HG02798 (cell line): ENCODE measurements around the gene NKAIN4.

ENCODE experiments used
- ATAC-seq: cut with Tn5 transposase; IDR thresholded peaks from one replicate; pipeline ENCODE4 v1.9.1; 2021; ENCODE audit warnings: mild to moderate bottlenecking; ENCODE audit not compliant: unreplicated experiment, poor library complexity

The NKAIN4 gene

DNA sequence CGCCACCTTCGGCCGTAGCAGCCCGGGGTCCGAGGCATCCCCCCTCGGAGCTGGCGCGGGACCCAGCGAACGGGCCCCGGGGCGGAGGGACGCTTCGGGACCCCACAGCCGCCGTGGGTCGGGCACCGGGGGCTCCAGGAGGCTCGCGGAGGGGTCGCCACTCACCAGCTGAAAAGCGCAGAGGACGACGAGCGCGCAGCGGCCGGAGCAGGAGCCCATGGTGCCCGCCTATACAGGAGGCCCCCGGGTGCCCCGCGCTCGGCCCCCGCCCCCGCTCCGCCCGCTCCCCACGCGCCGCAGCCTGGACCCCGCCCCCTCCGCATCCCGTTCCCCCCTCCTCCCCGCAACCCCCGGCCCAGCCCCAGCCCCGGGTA is at the start of gene NKAIN4:
NKAIN4 (minus strand) TSS at position 232 of the 374 bp plus-strand sequence; CDS start at position 219, 13 bp downstream.
- no peak for ATAC-seq

DNA sequence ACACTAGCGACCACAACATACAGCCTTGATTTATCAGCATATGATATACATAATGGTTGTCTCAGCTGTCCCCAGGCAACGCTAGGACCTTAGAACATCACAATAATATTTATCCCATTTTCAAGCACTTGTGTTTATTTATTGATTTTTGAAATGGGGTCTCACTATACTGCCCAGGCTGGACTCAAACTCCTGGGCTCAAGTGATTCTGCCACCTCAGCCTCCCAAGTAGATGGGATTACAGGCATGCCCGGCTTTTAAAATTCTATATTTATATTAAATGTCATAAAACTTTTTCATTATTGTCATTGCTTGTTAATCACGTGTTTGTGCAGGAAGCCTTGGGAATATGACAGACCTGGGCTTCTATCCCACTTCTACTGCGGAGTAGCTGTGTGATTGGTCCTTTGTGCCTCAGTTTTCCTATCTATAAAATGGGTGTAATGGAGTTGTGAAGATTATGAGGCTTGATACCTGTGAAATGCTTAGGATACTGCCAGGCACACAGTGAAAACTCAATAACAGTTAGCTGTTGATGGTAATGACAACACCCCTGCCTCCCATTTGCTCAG is 48.9 kb upstream of the NKAIN4 start:
- ATAC-seq: no peak

DNA sequence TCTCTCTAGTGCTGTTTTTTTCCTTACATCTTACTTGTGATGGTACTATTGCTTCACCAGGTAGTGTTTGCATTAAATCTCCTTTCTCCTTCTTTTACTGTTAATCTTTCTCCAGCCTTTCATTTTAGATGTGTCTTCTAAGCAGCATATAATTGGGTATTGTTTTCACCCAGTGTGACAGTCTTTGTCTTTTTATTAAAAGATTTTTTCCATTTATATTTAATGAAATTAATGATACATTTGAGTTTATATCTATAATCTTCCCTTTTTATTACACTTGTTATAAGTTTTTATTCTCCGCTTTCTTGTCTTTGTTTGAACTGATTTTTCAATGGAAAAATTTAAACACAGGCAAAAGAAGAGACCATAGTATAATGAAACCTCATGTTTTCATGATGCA is 47.4 kb upstream of the NKAIN4 start:
- no peak for ATAC-seq

DNA sequence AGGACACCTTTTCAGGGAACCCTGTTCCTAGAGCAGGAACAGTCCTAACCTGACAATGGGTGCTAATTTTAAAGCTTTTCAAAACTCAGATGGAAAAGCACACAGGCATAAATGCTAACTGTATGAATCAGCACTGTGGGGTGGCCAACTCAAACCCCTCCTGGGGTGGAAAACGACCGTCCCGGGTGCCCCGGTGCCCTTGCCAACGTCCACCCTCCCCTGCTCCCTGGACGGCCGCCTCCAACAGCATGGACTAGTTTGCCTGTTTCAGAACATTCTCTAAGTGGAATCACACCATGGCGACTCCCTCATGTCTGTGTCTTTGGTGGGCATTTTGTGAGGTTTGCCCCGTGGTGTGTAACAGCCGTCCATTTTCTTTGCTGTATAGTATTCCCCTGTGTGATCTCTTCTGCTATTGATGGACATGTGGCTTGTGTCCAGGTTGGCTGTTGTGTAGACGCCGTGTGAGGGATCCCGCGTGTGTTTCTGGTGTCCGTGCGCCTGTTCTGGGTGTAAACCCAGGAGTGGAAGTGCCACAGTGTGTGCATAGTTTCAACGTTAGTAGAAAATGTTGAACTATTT is 44.6 kb upstream of the NKAIN4 start:
- ATAC-seq: no peak

DNA sequence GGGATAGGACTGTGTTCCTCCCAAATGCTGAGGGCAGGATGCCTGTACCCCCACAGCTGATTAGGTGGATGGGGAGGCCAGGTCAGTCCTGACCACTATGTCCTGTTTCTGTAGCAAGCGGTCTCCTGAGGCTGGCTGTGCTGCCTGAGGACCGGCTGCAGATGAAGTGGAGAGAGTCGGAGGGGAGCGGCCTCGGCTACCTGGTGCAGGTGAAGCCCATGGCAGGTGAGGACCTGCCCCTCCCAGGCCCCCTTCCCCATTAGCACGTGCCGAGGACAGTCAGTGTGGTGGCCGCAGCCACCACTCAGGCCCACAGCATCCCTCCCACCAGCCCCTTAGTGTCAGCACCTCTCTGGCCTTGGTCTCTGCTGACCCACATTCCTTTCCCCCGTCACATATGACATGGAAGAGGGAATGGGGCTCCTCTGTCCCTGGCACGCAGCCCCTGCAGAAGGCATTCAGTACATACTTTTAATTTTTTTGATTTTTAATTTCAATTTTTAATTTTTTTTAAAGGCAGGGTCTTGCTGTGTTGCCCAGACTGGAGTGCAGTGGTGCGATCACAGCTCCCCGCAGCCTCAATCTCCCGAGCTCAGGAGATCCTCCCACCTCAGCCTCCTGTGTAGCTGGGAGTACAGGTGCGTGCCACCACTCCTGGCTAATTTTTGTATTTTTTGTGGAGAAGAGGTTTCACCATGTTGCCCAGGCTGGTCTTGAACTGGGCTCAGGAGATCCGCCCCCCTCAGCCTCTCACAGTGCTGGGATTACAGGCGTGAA is 43.7 kb upstream of the NKAIN4 start:
- ATAC-seq: no peak

DNA sequence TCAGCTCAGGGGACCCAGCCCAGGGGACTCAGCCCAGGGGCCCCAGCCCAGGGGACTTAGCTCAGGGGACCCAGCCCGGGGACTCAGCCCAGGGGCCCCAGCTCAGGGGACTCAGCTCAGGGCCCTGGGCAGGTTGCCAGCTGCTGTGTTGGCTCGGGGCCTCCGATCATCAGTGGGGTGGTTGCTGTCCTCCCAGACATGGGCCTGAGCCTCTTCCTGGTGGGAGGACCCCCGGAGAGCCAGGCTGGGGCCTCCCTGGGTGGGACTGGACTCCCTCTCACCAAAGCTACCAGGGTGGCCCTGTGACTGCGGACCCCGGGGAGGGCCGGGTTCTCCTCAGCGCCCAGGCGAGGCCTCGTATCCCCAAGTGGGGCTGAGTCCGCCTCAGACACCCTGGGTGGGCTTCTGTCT is 43.1 kb upstream of the NKAIN4 start:
- ATAC-seq: no peak

DNA sequence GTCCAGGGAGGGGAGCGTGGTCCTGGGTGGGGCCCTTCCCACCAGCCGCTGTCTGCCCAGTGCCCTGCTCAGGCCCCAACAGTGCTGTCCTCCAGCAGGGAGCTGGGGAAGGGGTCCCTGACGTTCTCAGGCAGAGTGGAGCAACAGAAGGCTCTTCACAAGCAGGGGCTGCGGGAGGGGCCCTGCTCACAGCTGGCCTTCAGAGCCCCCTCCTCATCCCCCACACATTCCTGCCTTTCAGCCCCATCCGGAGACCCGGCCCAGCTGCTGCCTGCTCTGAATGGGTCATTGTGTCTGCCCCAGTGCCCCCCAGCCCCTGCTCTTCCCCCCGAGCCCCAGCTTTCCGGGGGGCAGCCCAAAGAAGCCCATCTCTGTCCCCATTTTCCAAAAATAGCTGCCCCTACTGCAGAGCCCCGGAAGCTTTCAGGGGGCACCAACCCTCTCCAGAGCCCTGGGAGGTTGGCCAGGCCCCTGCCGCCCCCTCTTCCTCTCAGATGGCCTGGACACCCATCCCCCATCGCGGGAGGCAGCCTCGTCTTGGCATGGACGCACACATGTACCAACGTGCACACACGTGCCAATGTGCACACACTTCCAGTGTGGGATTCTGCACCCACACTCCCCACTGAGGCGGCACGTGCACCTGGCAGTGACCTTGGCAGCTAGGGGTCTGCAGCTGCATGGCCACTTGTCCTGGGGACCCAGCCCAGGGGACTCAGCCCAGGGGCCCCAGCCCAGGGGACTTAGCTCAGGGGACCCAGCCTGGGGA is 42.5 kb upstream of the NKAIN4 start:
- ATAC-seq: no peak

DNA sequence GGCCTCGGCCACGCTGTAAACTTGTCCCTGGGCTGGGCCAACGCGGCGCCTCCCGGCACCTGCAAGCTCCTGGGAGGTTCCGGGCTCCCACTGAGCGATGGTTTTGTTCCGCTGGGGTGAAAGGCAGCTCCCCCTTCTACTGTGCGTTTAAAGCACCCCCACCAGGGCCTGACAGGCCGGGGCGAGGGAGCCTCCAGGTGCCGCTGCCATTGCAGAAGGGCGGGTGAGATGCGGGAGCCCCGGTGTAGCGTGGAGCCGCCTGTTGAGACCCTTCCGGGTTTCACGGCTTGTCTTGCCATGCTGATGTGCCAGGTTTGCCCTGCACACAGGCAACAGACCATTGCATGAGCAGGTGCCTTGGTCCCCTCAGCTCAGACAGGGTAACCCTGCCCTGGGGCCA is 41.6 kb upstream of the NKAIN4 start:
- no peak for ATAC-seq

DNA sequence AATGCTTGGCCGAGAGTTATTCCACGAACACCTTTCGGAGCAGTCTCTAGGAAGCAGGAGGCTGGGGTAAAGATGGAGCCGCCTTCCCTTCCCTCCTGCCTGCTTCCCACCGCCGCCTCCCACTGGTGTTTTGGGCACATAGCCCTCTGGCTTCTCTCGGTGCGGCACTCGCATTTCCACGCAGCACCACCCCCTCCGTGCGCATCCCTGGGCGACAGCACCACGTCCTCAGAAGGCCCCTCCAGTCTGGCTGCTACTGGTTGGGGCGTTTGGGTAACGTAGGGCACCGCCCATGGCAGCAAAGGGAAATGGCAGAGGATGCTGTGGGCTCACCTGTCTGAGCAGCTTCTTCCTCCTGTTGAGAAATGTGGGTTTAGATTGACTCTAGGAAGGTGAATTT is 41.2 kb upstream of the NKAIN4 start:
- ATAC-seq: no peak

DNA sequence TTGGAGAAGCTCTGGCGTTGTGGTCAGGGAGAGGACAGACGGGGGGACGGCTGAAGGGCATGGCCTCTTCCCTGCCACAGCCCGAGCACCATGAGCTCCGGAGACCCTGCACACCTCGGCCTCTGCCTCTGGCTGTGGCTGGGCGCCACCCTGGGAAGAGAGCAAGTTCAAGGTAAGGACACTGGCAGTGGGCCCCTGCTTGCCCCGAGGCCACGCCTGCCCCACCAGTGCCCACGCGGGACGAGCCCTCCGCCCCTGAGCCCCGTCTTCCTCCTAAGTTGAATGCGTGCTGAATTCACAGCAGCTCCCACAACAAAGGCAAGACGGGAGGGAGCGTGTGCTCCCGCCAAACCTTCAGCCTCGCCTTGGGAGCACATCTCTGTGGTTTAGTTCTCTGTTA is 40.8 kb upstream of the NKAIN4 start:
- ATAC-seq: no peak

DNA sequence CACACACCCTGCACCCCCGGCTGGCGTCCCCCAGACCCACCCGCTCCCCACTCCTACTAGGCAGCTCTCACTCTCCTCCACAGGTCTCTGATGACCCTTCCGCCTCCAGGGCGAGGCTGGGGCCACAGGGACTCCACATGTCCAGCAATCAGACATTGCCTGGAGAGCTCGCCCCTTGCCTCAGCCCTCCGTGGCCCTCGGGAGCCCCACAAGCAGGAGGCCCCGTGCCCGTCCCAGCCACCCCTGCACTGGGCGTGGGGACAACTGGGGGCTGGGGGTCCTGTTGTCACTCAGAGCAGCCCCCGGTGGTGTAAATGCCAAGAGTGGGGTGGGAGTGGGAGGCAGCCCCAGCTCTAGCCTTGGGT is 40.3 kb upstream of the NKAIN4 start:
- ATAC-seq: no peak

DNA sequence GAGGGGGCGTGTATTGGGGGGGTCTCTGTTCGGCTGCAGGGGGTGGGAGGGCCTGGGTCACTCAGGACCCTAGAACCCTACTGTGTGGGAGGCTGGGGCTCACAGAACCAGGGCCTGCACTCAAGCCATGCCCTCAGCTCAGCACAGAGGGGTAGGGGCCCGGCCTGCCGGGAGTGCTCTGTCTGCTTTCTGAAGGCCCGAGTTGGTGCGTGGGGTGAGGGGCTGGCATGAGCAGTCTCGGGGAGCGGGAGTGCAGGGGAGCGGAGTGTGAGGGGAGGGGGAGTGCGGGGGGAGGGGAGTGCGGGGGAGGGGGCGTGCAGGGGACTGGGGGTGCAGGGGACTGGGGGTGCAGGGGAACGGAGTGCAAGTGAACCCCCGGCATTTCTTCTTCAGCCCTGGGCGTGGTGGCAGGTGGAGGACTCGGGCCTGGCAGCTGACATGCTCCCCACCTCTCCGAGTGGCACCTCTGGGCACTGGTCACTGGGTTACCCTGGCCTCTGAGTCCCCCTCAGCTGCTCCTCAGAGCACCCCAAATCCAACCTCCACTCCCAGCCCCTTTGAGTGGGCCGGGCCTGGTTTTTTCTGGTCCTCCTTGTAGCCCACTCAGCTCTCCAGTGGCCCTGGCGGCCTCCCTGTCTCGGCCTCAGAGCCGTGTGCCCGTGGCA is 39.7 kb upstream of the NKAIN4 start:
- no peak for ATAC-seq

DNA sequence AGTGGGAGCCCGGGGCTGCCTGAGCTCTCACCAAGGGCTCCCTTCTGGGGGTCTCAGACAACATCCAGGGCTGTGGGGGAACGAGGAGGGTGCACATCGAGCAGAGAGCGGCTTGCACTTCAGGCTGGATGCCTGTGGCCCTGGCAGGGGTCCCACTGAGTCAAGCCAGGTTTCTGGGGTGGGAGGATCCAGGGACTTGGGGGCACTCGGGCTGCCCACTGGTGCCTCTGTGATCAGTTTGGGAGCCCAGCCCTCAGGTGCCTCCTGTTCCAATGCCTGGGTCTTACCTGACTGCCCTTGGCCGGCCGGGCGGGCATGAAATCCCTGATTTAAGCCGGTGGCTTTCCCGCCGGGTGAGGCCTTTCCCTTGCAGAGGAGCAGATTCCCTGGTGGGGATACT is 39.2 kb upstream of the NKAIN4 start:
- no peak for ATAC-seq

DNA sequence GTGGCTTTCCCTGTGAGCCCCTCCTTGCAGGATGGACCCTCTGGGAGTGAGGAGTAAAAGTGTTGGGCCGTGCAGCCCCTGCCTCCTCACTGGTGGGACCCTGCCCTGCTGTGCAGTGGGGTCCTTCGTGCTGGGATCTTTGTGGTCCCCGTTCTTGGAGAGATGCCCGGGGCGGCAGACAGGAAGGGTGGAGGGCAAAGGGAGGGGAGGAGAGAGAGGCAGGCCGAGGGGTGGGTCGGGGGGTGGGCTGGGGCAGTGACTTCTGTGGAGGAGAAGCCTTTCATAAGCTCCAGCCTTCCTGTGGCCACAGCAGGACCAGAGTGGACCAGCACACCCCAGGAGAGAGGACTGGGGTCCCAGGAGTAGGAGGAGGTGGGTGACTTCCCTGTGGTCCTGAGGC is 38.6 kb upstream of the NKAIN4 start, which contains the start of gene COL20A1:
COL20A1 (plus strand) TSS at position 283 of the 400 bp plus-strand sequence. CDS start 1,922 bp downstream, outside the sequence.
- no peak for ATAC-seq

DNA sequence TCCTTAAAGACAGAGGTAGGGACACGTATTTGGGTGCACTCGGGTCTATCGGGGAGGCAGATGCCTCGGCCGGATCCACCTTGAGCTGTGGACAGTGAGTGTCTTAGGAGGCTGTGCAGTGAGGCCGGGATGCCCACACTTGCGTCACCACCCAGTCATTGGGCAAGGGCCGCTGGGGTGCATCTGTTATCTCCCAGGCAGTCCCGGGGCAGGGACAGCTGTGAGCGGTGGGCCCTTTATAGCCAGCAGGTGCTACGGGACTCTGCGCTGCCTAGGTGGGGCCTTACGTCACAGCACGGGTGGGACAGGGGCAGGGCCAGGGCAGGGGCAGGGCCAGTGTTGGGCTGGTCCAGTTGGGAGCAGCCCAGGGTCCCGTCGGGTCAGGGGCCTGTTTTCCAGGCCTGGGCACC is 38.0 kb upstream of the NKAIN4 start:
- ATAC-seq: no peak

DNA sequence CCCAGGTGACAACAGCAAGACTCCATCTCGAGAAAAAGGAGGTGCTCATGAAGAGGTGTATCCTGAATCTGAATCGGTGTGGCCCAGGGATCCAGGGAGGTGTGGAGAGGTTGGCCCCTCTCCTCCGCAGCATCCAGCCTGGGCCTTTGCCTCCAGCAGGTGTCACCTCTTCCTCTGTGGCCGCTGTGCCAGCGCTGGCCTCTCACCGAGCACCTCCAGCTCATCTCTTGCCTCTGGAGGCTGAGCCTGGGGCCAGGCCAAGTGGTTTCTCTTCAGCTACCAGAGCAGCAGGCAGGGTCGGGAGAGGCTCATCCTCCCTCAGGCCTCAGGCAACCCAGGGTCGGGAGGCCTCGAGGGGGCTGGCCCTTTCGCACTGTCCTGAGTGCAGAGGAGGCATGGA is 37.5 kb upstream of the NKAIN4 start:
- no peak for ATAC-seq

DNA sequence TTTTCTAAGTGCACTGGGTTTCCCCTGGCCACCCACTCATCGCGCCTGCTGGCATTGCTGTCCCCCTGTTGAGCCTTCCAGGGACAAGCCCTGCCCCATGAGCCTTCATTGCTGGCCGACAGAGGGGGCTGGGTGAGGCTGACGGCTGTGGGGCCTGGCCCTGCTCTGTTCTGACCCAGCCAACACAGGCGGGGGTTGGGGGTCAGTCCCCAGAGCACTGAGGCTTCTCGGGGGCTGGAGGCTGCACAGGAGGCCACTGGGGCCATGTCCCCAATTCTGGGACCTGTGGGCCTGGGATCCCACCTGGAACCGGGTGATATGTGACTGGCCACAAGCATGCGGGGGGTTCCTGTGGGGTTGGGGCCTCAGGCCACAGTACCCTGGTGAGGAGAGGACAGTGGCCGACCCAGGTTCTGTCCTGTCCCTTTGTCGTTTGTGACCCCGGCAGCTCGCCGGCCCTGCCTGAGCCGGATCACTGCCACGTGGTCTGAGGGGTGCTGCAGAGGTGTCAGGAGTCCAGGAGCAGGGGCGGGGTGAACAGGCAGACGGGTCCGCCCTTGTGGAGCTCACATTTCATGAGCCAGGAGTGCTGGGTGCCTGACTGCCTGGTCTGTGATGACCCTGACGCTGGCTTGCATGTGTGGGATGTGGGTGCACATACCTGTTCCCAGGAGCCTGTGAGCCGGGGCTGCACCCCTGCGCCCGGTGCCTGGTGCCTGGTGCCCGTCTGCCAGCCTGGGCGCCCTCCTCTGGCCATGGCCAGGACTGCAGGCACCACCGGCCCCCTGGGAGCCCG is 36.6 kb upstream of the NKAIN4 start:
- no peak for ATAC-seq

DNA sequence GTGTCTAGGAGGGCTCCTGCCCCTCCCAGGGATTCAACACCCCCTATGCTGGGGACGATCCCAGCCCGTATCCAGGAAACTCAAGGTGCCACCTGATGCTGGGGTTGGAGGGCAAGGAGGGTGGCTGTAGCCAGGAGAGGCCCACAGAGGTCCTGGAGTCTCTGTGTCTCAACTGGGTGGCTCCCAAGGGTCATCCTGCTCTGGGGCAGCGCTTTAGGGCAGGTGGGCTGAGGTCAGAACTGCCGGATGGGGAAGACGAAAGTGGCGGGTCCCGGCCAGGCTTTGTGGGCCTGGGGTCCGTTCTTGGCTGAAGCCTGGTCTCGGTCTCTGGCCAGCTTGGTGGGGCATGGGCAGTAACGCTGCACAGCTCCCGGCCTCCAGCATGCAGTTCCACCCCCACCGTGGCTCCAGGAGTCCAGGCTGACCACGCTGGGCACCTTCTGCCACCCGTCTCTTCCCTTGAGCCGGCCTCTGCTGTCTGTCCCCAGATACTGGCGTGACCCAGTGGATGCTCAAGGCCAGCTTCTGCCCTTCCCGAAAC is 35.9 kb upstream of the NKAIN4 start:
- ATAC-seq: no peak

DNA sequence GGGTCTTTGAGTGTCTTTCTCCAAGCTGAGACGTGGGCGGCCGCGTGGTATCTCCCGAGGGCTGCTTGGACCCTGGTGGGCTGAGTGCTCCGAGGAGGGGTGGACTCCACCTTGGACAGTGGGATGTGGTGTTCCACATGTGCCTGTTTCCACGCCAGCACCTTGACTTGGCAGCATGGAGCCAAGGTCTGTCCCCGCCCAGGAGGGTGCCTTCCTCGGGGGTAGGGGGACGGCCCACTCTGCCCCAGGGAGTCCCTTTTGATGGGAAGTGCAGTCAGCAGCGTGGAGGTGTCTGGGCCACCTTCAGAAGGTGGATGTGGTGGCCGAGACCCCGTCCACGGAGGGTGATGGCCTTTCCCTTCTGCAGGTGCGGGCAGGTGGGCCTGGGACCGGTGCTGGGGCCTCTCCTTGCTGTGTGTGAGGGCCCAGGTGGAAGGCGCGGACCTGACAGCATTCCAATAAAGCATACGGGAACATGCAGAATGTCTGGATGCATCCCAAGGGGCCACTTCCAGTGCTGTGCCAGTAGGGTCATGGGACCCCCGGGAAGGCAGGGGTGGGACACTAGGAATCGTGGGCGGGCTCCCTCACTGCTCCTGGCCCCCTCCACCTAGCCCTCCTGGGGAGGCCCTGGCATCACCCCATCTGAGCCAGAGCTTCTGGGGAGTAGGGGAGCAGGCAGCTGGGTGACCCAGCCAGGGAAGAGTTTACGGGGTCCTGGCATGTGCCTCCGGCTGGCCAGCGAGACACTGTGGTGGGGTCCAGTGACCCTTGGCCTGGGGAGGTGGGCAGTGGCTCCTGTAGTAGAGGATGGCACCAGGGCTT is 35.3 kb upstream of the NKAIN4 start:
- no peak for ATAC-seq
